Activated T-cell treated with anti-CD3 and anti-CD28 coated beads for 24 hours (primary cell): ENCODE results near the gene XRCC4.
"Not testable (repeated sequence)": the region's sequence is repeated elsewhere in the genome, so short reads cannot be mapped to it uniquely, and the experiment has no call there.

ENCODE experiments used
- DNase-seq: peaks from one replicate; pipeline ENCODE4 v3.0.0-alpha.2; 2020; ENCODE audit warnings: low read depth

XRCC4 gene

GRCh38 chr5:83353231-83353630, 275.9 kb downstream of the XRCC4 start:
- DNase-seq = no peak

GRCh38 chr5:83353774-83354173, 276.4 kb downstream of the XRCC4 start:
- no peak for DNase-seq

GRCh38 chr5:83354958-83355357, 277.6 kb downstream of the XRCC4 start:
- no peak for DNase-seq

GRCh38 chr5:83355482-83356014, 278.2 kb downstream of the XRCC4 start:
- not testable (repeated sequence) for DNase-seq

GRCh38 chr5:83357621-83358231, 280.4 kb downstream of the XRCC4 start:
- no peak for DNase-seq

- no peak for DNase-seq
These were observed 283.2 kb downstream of the XRCC4 start for GRCh38 chr5:83360573-83360972.

GRCh38 chr5:83362526-83362925, 285.2 kb downstream of the XRCC4 start:
- no peak for DNase-seq

- DNase-seq = no peak
These were observed 286.0 kb downstream of the XRCC4 start for GRCh38 chr5:83363111-83363885.

- no peak for DNase-seq
These were observed 286.5 kb downstream of the XRCC4 start for GRCh38 chr5:83363886-83364275.

GRCh38 chr5:83364312-83365299, 287.3 kb downstream of the XRCC4 start:
- no peak for DNase-seq

GRCh38 chr5:83368319-83368718, 291.0 kb downstream of the XRCC4 start:
- DNase-seq = no peak

GRCh38 chr5:83368835-83369234, 291.5 kb downstream of the XRCC4 start:
- DNase-seq = no peak

- no peak for DNase-seq
These were observed 293.6 kb downstream of the XRCC4 start for GRCh38 chr5:83370957-83371356.

GRCh38 chr5:83371726-83372125, 294.4 kb downstream of the XRCC4 start:
- DNase-seq = no peak

GRCh38 chr5:83374547-83374946, 297.2 kb downstream of the XRCC4 start:
- DNase-seq = no peak

- no peak for DNase-seq
These were observed 297.9 kb downstream of the XRCC4 start for GRCh38 chr5:83375049-83375745.

- no peak for DNase-seq
These were observed 299.1 kb downstream of the XRCC4 start for GRCh38 chr5:83376461-83376860.

GRCh38 chr5:83377131-83377865, 300.0 kb downstream of the XRCC4 start:
- no peak for DNase-seq

- no peak for DNase-seq
These were observed 301.4 kb downstream of the XRCC4 start for GRCh38 chr5:83378624-83379289.

- no peak for DNase-seq
These were observed 308.5 kb downstream of the XRCC4 start for GRCh38 chr5:83385812-83386211.
